Measurements from ENCODE around the gene TARP.
"Not testable (repeated sequence)": the region's sequence is repeated elsewhere in the genome, so short reads cannot be mapped to it uniquely, and the experiment has no call there.

TARP gene

DNA sequence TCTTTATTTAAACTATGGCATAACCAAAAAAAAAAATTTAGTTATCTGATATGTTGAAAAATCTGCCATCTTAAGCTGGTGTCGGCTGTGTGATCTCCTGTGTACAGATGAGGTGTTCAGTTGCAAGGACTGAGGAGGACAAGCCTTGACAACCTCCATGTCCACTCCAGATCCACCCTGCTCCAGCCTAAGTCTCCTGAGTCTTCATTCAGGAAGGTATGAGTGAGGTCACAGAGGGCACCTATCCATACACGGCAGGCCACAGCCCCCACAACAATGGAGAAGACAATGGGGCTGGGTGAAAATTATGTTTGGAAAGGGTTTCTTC lies 16.1 kb downstream of the TARP start:
- no peaks in the 10 kb centered on the region for H3K27me3 ChIP-seq
- TF ChIP-seq, protein P1, sequence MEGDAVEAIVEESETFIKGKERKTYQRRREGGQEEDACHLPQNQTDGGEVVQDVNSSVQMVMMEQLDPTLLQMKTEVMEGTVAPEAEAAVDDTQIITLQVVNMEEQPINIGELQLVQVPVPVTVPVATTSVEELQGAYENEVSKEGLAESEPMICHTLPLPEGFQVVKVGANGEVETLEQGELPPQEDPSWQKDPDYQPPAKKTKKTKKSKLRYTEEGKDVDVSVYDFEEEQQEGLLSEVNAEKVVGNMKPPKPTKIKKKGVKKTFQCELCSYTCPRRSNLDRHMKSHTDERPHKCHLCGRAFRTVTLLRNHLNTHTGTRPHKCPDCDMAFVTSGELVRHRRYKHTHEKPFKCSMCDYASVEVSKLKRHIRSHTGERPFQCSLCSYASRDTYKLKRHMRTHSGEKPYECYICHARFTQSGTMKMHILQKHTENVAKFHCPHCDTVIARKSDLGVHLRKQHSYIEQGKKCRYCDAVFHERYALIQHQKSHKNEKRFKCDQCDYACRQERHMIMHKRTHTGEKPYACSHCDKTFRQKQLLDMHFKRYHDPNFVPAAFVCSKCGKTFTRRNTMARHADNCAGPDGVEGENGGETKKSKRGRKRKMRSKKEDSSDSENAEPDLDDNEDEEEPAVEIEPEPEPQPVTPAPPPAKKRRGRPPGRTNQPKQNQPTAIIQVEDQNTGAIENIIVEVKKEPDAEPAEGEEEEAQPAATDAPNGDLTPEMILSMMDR (IDR thresholded peaks at IDR 0.05): no peak
- peaks cover 47 to 48% of the 10 kb centered on the region in 2 experiments for H3K4me1 ChIP-seq (ENCODE audit: control insufficient read depth in 1 of 2, insufficient read depth in 1 of 2, low read depth in 1 of 2, low read length in 1 of 2)
- peak overlapping the region; percentile 81 for H3K27ac ChIP-seq
- H3K36me3 ChIP-seq: no peaks in the 10 kb centered on the region
- H3K4me3 ChIP-seq (ENCODE audit: low read depth in 1 of 2, low read length in 1 of 2): peak overlapping the region in 1 of 2 experiments; percentile 42
- no peaks in the 10 kb centered on the region for H3K9me3 ChIP-seq

DNA sequence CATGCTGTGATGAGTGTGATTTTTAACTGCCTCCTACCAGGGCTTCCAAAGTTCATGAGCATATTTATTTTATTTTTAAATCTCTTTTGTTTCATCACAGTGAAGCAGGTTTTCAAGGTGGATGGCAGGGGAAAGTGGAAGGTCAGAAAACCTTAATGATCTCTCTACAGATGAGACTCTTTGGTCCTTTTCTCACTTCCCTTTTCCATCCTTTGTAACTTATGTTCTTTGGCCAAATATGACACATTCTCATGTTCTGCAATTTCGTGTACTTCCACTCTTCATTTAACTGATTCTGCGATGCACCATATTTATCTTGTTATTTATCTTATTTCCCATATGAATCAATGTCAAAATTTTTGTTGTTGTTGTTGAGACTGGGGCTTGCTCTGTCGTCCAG lies 23.6 kb downstream of the TARP start:
- not testable (repeated sequence) for H3K36me3 ChIP-seq; H3K27me3 ChIP-seq; H3K9me3 ChIP-seq; H3K4me3 ChIP-seq (ENCODE audit: low read depth in 1 of 2, low read length in 1 of 2)
- peaks cover 10 to 13% of the 10 kb centered on the region in 2 experiments for H3K4me1 ChIP-seq (ENCODE audit: control insufficient read depth in 1 of 2, insufficient read depth in 1 of 2, low read depth in 1 of 2, low read length in 1 of 2)
- H3K27ac ChIP-seq: peak overlapping the region; percentile 42

DNA sequence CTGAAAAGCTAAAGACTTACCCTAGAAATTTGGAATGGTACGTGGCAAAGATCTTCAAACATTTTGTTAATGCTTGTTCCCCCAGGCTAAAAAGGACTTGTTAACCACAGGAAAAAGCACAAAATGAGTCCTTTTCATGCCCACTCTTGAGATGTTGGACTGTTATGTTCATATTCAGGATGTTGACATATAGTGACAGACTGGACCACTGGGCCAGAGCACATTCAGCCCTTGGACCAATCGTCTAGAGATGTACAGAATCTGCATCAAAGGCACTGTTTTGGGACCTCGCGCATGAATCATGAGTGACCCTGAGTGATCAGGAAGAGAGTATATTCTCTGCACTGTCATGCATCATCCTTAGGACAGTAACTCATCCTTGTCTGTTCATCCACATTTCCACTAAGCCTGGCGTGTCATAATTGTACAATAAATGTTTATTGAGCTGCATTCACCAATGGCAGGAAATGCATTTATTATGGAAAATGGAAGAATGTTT lies 25.3 kb downstream of the TARP start:
- no peak overlapping the region for H3K4me3 ChIP-seq (ENCODE audit: low read depth in 1 of 2, low read length in 1 of 2)
- peaks cover 8 to 10% of the 10 kb centered on the region in 2 experiments for H3K4me1 ChIP-seq (ENCODE audit: control insufficient read depth in 1 of 2, insufficient read depth in 1 of 2, low read depth in 1 of 2, low read length in 1 of 2)
- H3K27ac ChIP-seq: no peak overlapping the region
- H3K9me3 ChIP-seq: no peaks in the 10 kb centered on the region
- TF ChIP-seq, protein P1 (IDR thresholded peaks at IDR 0.05): no peak
- no peaks in the 10 kb centered on the region for H3K36me3 ChIP-seq
- H3K27me3 ChIP-seq: no peaks in the 10 kb centered on the region

DNA sequence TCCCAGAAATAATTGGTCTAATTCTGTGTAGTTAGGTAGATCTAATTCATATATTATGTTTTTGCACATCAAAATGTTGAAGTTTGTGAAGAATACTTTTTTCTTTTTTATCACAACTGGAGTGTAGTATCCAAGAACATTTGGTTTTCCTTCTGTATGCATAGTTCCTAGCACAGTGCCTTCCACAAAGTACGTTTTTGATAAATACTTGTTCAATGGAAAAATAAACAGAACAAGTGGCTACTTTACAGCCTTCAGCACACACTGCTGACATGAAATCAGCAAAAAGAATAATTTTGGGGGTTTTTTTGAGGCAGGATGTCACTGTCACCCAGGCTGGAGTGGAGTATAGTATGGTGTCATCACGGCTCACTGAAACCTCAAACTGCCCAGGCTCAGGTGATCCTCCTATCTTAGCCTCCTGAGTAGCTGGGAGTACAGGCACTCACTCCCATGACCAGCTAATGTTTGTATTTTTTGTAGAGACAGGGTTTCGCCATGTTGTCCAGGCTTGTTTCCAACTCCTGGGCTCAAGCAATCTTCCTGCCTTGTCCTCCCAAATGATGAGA lies 27.9 kb downstream of the TARP start:
- Histone ChIP-seq H3K4me1 (ENCODE audit: control insufficient read depth in 1 of 2, insufficient read depth in 1 of 2, low read depth in 1 of 2, low read length in 1 of 2) (peaks cover 9 to 13% of the 10 kb centered on the region in 2 experiments), H3K27ac (no peak overlapping the region), H3K9me3 (no peaks in the 10 kb centered on the region), H3K4me3 (ENCODE audit: low read depth in 1 of 2, low read length in 1 of 2) (no peak overlapping the region), H3K27me3 (no peaks in the 10 kb centered on the region), H3K36me3 (no peaks in the 10 kb centered on the region)
- TF ChIP-seq, protein P1 (IDR thresholded peaks at IDR 0.05): no peak

DNA sequence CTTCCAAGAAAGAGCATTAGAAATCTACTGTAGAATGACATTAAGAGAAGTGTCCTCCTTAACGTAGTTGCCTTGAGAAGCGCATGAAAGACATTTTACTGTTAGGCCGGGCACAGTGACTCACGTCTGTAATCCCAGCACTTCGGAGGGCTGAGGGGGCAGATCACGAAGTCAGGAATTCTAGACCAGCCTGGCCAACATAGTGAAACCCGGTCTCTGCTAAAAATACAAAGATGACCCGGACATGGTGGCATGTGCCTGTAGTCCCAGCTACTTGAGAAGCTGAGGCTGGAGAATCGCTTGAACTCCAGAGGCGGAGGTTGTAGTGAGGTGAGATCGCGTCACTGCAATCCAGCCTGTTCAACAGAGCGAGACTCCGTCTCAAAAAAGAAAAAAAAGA lies 28.9 kb downstream of the TARP start:
- no peak overlapping the region for H3K4me3 ChIP-seq (ENCODE audit: low read depth in 1 of 2, low read length in 1 of 2)
- no peak overlapping the region for H3K27ac ChIP-seq
- H3K27me3 ChIP-seq: no peaks in the 10 kb centered on the region
- H3K4me1 ChIP-seq (ENCODE audit: control insufficient read depth in 1 of 2, insufficient read depth in 1 of 2, low read depth in 1 of 2, low read length in 1 of 2): peaks cover 6 to 10% of the 10 kb centered on the region in 2 experiments
- no peaks in the 10 kb centered on the region for H3K36me3 ChIP-seq
- TF ChIP-seq, protein P1 (IDR thresholded peaks at IDR 0.05): no peak
- no peaks in the 10 kb centered on the region for H3K9me3 ChIP-seq

DNA sequence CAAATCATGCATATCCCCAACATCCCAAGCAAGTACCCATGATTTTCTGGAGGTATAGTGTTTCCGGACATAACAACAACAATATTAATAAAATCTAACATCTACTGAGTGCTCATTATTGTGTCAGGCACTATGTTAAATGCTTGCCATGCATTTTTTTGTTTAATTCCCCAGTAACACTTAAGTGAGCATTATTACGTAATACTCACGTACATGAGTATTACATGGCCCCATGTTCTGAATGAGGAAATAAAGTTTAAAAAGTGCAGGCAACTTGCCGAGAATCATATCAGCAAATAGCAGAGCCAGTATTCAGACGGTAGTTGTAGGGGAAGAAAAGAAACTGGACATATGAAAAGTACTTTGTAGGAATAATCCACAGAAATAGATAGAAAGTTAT lies 30.1 kb downstream of the TARP start:
- not testable (repeated sequence) for H3K4me3 ChIP-seq (ENCODE audit: low read depth in 1 of 2, low read length in 1 of 2); H3K36me3 ChIP-seq; H3K9me3 ChIP-seq; H3K27me3 ChIP-seq; H3K4me1 ChIP-seq (ENCODE audit: control insufficient read depth in 1 of 2, insufficient read depth in 1 of 2, low read depth in 1 of 2, low read length in 1 of 2)
- peak overlapping the region; percentile 41 for H3K27ac ChIP-seq

Measured in neutrophil (primary cell).